HG03060 (cell line): Measurements from ENCODE around the gene RNF123.
"Not testable (repeated sequence)": the region's sequence is repeated elsewhere in the genome, so short reads cannot be mapped to it uniquely, and the experiment has no call there.

ENCODE experiments used
- ATAC-seq: cut with Tn5 transposase; IDR thresholded peaks from one replicate; pipeline ENCODE4 v1.9.1; 2021; ENCODE audit warnings: low read depth, moderate number of reproducible peaks; ENCODE audit not compliant: unreplicated experiment

Gene RNF123

GRCh38 chr3:49734752-49735151, 45.4 kb downstream of the RNF123 start:
- no peak for ATAC-seq

DNA sequence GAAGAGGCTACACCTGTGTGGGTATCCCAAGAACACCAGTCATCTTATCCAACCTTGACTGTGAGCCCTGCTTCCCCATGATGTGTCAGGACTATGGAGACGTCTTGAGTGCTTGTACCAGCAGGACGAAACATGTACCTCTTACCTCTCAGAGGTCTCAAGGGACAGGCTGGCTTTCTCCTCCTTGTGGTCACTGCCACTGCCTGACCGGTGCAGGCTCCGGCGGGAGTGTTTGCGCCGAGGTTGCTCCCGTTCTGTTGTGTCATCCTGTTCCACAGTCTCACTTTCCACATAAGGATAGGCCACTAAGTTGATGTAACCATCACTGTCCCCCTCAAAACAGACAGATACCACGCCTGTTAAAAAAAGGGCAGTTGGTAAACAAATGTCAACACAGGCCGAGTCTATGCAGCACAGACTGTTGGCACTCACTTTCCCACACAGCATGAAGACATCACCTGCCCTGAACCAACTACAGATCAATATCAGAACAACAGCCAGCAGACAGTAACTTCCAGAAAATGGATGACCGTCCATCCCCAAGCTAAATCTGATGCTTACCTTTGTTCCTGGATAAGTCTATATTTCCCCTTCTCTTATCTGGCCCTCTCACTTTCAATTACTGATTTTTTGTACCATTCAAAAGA, 48.8 kb downstream of the RNF123 start:
- ATAC-seq: no peak

DNA sequence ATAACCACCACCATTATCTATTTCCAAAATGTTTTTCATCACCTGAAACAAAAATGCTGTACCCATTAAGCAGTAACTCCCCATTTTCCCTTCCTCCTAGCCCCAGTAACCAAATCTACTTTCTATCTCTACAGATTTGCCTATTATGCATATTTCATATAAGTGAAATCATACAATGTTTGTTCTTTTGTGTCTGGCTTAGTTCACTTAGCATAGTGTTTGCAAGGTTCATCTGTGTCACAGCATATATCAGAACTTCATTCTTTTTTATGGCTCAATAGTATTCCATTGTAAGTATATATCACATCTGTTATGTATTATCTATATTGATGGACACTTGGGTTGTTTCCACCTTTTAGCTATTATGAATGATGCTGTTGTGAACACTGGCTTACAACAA, 51.1 kb downstream of the RNF123 start:
- ATAC-seq: no peak

- ATAC-seq: no peak
Measured at GRCh38 chr3:49745986-49746385, 56.6 kb downstream of the RNF123 start.

DNA sequence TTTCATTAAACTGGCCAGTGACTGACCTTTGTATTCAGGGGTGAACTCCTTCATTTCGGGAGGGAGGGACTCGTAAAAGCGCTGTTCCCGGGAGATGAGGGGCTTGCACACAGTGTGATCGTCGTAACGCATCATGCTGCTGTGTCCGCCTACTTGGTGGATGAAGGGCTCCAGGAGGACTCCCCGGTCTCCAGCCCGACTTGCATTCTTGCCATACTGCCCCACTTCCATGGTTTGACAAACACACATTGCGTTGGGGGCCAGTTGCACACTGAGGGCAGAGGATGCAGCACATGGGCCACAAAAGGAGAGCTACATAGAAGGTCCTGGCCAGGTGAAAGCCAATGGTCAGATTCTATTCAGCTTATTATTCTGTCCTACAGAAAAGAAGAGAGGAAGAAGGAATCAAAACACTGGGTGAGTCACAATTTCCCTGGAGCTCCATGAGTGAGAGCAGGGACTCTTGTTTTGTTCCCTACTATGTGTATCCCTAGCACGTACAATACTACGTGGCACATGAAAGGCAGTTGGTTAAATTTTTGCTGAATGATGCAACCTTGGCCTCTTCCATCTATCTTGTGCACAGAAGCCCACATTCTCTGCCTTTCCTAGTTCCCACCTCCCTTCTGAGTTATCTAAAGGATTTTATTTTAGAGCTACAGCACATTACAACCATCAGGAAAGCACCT, 58.6 kb downstream of the RNF123 start:
- ATAC-seq: no peak

DNA sequence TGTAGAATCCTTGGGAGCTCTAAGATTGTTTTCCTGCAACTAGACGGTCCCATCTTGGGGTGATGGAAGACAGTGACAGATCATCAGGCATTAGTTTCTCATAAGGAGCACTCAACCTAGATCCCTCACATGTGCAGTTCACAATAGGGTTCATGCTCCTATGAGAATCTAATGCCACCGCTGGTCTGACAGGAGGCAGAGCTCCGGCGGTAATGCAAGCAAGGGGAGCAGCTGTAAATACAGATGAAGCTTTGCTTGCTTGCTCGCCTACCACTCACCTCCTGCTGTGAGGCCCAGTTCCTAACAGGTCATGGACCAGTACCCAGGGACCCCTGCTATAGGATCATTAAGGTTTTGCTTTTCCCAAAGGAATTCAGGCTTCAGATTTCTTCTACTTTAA, 59.5 kb downstream of the RNF123 start:
- not testable (repeated sequence) for ATAC-seq

- ATAC-seq: no peak
Measured at GRCh38 chr3:49750056-49750455, 60.7 kb downstream of the RNF123 start.

DNA sequence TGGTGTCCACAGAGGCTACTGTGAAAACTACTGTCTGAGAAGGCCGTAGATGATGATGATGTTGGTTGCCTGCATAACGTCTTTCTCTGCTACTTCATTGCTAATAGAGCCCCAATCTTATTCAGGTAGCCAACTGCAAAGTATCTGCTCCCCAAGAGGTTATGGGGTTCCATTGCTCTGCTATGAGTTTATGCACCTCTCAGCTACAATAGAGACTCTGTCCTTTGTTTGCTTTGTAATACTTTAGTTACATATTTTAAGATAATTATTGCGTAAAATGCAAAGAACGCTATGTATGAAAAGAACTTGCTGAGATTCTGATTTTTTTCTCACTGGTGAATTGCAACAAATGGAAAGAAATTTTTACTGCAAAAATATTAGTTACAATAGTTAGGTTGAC, 62.1 kb downstream of the RNF123 start:
- ATAC-seq: no peak

GRCh38 chr3:49754536-49754935, 65.2 kb downstream of the RNF123 start:
- ATAC-seq: no peak

DNA sequence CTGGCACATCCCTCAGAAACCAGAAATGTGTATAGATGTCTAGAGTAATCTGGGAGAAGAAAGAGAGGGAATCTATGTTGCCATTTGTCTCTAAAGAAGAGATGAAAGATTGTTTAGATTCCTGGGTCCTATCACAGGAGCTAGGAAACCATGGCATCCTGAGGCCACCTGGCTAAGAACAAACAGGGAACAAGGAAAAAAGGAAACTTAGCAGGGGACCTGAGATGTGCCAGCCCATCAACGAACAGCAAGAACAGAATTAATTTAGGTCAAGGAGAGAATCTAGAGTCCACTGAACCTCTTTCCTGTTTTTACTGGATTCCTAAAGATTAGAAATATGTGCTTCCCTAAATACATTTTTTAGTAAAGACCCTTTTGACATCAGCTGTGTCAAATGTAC, 66.7 kb downstream of the RNF123 start:
- no peak for ATAC-seq

DNA sequence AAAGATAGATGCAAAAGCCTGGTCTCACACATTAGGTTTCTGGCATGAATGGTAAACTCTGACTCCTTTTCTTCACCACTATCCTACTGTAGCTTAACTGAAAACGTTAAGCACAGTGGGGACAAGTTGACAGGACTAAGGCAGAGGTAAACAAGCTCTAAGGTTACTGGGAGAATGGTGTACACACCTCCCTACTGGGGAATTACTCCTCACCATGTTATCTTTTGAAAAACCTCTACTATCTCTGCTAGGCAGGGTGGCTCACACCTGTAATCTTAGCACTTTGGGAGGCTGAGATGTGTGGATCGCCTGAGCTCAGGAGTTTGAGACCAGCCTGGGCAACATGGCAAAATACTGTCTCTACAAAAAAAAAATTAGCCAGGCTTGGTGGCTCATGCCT, 67.8 kb downstream of the RNF123 start:
- no peak for ATAC-seq

DNA sequence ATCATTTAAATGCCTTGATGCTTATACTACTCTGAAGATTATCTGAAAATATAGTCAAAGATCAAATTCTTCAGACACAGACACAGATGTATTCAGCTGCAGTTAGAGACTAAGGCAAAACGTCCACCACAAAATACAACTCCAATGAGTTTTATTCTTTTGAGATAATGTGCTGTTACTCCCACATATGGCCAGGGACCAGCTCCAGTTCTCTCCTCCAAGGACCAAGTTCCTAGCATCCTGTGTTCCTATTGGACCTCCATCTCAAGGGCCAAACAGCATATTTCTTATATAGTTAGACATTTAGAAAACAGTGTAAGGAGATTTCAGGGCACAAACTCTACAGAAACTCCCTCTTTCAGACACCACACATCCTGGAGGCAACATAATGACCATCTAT, 69.9 kb downstream of the RNF123 start:
- no peak for ATAC-seq

DNA sequence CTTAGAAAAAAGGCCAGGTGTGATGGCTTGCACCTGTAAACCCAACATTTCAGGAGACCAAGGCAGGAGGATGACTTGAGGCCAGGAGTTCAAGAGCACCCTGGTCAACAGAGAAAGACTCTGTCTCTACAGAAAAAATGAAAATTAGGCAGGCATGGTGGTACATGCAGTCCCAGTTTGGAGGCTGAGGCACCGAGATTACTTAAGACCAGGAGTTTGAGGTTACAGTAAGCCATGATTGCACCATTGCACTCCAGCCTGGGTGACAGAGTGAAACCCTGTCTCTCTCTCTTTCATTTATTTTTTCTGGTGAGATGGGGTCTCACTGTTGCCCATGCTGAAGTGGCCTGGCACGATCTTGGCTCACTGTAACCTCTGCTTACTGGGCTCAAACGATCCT, 72.3 kb downstream of the RNF123 start:
- ATAC-seq: no peak

DNA sequence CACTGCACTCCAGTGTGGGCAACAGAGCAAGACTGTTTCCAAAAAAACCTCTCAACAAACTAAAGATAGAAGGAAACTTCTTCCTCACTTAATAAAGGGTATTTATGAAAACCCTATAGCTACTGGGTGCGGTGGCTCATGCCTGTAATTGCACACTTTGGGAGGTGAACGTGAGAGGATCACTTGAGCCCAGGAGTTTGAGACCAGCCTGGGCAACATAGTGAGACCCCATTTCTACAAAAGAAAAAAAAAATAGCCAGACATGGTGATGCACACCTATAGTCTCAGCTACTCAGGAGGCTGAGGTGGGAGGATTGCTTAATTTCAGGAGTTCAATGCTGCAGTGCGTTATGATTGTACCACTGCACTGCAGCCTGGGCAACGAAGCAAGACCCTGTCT, 74.6 kb downstream of the RNF123 start:
- no peak for ATAC-seq

- no peak for ATAC-seq
Measured at GRCh38 chr3:49769286-49769915, 80.0 kb downstream of the RNF123 start.

DNA sequence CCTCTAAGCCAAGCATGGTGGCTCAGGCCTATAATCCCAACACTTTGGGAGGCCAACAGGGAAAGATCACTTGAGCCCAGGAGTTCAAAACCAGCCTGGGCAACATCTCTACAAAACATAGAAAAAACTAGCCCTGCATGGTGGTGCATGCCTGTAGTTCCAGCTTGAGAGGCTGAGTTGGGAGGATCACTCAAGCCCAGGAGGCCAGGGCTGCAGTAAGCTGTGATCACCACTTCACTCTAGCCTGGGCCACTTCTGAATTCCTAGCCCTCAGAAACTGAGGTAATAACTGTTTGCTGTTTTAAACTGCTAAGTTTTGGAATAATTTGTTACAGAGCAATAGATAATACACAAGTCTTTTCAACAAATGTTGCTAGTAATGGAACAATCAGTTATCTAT, 80.6 kb downstream of the RNF123 start:
- ATAC-seq: no peak
